ENCODE data around the gene KIF16B.

Gene KIF16B

GRCh38 chr20:16537918-16538317, 35.3 kb downstream of the KIF16B start:
- H3K27ac ChIP-seq: no peak overlapping the region
- no peak for TF ChIP-seq CTCF (IDR thresholded peaks at IDR 0.05)
- no peak overlapping the region for H3K4me3 ChIP-seq

GRCh38 chr20:16537025-16537665, 36.1 kb downstream of the KIF16B start:
- Histone ChIP-seq H3K4me3 (no peak overlapping the region), H3K27ac (no peak overlapping the region)
- no peak for TF ChIP-seq CTCF (IDR thresholded peaks at IDR 0.05)

More at GRCh38 chr20:16537918-16538317, 35.3 kb downstream of the KIF16B start:
- DNase-seq (ENCODE audit: low spot score): no peak

GRCh38 chr20:16535277-16535676, 38.0 kb downstream of the KIF16B start:
- Histone ChIP-seq H3K4me3 (no peak overlapping the region), H3K27ac (no peak overlapping the region)
- TF ChIP-seq CTCF (IDR thresholded peaks at IDR 0.05): no peak
- no peak for DNase-seq (ENCODE audit: low spot score)

More at GRCh38 chr20:16537025-16537665, 36.1 kb downstream of the KIF16B start:
- DNase-seq (ENCODE audit: low spot score): no peak

- TF ChIP-seq CTCF (IDR thresholded peaks at IDR 0.05): no peak
- no peak overlapping the region for H3K4me3 ChIP-seq
- no peak overlapping the region for H3K27ac ChIP-seq
- no peak for DNase-seq (ENCODE audit: low spot score)
Observed at GRCh38 chr20:16533502-16533901, 39.7 kb downstream of the KIF16B start.

GRCh38 chr20:16531485-16531884, 41.8 kb downstream of the KIF16B start:
- no peak for DNase-seq (ENCODE audit: low spot score)
- no peak overlapping the region for H3K4me3 ChIP-seq
- H3K27ac ChIP-seq: no peak overlapping the region
- no peak for TF ChIP-seq CTCF (IDR thresholded peaks at IDR 0.05)

GRCh38 chr20:16530201-16530681, 43.0 kb downstream of the KIF16B start:
- no peak for TF ChIP-seq CTCF (IDR thresholded peaks at IDR 0.05)
- H3K4me3 ChIP-seq: no peak overlapping the region
- DNase-seq (ENCODE audit: low spot score): no peak
- H3K27ac ChIP-seq: no peak overlapping the region

GRCh38 chr20:16528078-16528477, 45.2 kb downstream of the KIF16B start:
- Histone ChIP-seq H3K4me3 (no peak overlapping the region), H3K27ac (no peak overlapping the region)
- TF ChIP-seq CTCF (IDR thresholded peaks at IDR 0.05): no peak
- DNase-seq (ENCODE audit: low spot score): no peak

Data from coronary artery (tissue), 2 donors.